BLaER1 treated with 17β-estradiol and CSF1 and Interleukin-3, amounts not matched to agents 10 nM and 100 nM (cell line): Measurements from ENCODE around the gene GNB1L.

Experiments
- H3K27ac ChIP-seq, 11 experiments: shearing (Covaris generic); formaldehyde crosslinking; 2 replicates each; pipeline ENCODE4 v1.8.1; 2022
- H3K27me3 ChIP-seq, 11 experiments: shearing (Covaris generic); formaldehyde crosslinking; 2 replicates each; pipeline ENCODE4 v1.8.1; 2022
- H3K36me3 ChIP-seq, 11 experiments: shearing (Covaris generic); formaldehyde crosslinking; 2 replicates each; pipeline ENCODE4 v1.8.1; 2022
- H3K4me1 ChIP-seq, 10 experiments: shearing (Covaris generic); formaldehyde crosslinking; 2 replicates each; pipeline ENCODE4 v1.8.1; 2022
- H3K4me2 ChIP-seq, 11 experiments: shearing (Covaris generic); formaldehyde crosslinking; 2 replicates each; pipeline ENCODE4 v1.8.1; 2022
- H3K4me3 ChIP-seq, 10 experiments: shearing (Covaris generic); formaldehyde crosslinking; 2 replicates each; pipeline ENCODE4 v1.8.1; 2022
- H3K9ac ChIP-seq, 11 experiments: shearing (Covaris generic); formaldehyde crosslinking; 2 replicates each; pipeline ENCODE4 v1.8.1; 2022
- H3K9me3 ChIP-seq, 11 experiments: shearing (Covaris generic); formaldehyde crosslinking; replicated peaks in 1 of 11; 2 replicates each; pipeline ENCODE4 v1.8.1; 2022
- H4K20me1 ChIP-seq, 11 experiments: shearing (Covaris generic); formaldehyde crosslinking; 2 replicates each; pipeline ENCODE4 v1.8.1; 2022
- Cebpa-rat ChIP-seq, 11 experiments: shearing (Covaris generic); IDR thresholded peaks; 2 replicates each; pipeline ENCODE4 v1.8.1; 2022

GNB1L gene

GRCh38 chr22:19819911-19820879 lies 34.5 kb downstream of the GNB1L start:
- no peak for TF ChIP-seq Cebpa-rat (IDR thresholded peaks at IDR 0.05)

DNA sequence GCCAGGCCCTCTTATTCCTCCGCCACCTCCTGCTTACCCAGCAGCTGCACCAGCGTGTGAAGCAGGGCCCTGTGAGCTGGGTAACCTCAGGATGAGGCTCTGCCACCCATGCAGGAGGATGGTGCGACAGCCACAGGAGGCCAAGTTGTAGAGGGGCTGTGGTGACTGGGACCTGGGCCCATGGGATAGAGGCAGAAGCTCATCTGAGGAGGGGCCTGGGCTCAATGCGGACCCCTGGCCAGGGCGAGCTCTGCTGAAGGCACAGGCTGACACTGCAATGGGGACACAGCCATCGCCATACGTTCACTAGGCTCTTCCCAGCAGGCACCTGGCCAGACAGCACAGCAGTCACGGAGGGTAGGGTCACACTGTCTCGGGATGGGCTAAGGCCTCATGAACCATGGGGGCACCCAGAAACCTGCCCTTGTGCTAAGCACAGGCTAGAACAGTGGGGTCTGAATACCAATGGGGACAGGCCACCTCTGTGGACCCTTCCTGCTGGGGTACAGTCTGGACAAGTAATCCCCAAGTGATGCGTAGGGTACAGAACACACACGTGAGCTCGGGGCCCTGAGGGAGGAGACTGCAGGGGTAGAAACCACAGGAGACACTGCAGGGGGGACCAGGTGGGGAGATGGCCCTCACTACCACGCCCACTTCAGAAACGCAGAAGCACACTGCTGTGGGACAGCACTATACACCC lies 35.3 kb downstream of the GNB1L start:
- TF ChIP-seq Cebpa-rat (IDR thresholded peaks at IDR 0.05): no peak
- Histone ChIP-seq H4K20me1 (peaks cover 0 to 97% (median 34%) of the 10 kb centered on the region in 11 experiments; a peak in 14 of 22 replicates), H3K4me2 (peak overlapping the region in 9 of 11 experiments; percentile 33 to 87 (median 62); a peak in 16 of 22 replicates), H3K36me3 (peaks cover 0 to 4% (median 0%) of the 10 kb centered on the region in 11 experiments; a peak in 3 of 22 replicates), H3K4me3 (no peak overlapping the region), H3K4me1 (peaks cover 28 to 87% (median 71%) of the 10 kb centered on the region in 10 experiments), H3K9me3 (no peaks in the 10 kb centered on the region), H3K27ac (peak overlapping the region in 3 of 11 experiments; percentile 9 to 87 (median 16); a peak in 2 of 22 replicates), H3K9ac (peak overlapping the region in 2 of 11 experiments; percentile 4 to 23; a peak in 3 of 22 replicates), H3K27me3 (no peaks in the 10 kb centered on the region)

More at GRCh38 chr22:19819911-19820879, 34.5 kb downstream of the GNB1L start:
- H3K9ac ChIP-seq: peak overlapping the region in 2 of 11 experiments; percentile 4 to 77; a peak in 2 of 22 replicates
- no peaks in the 10 kb centered on the region; a peak in 2 of 22 replicates for H3K36me3 ChIP-seq
- peaks cover 0 to 97% (median 34%) of the 10 kb centered on the region in 11 experiments; a peak in 14 of 22 replicates for H4K20me1 ChIP-seq
- H3K4me1 ChIP-seq: peaks cover 35 to 96% (median 80%) of the 10 kb centered on the region in 10 experiments
- peak overlapping the region in 4 of 11 experiments; percentile 85 to 88 (median 86); a peak in 4 of 22 replicates for H3K27ac ChIP-seq
- no peak overlapping the region for H3K4me3 ChIP-seq
- peak overlapping the region in 8 of 11 experiments; percentile 55 to 95 (median 90); a peak in 14 of 22 replicates for H3K4me2 ChIP-seq
- H3K9me3 ChIP-seq: no peaks in the 10 kb centered on the region
- no peaks in the 10 kb centered on the region for H3K27me3 ChIP-seq

GRCh38 chr22:19818324-19819207 lies 36.1 kb downstream of the GNB1L start:
- TF ChIP-seq Cebpa-rat (IDR thresholded peaks at IDR 0.05): no peak
- H3K9ac ChIP-seq: peak overlapping the region in 3 of 11 experiments; percentile 0 to 23 (median 0); a peak in 2 of 22 replicates
- H3K36me3 ChIP-seq: peaks cover 0 to 10% (median 0%) of the 10 kb centered on the region in 11 experiments; a peak in 3 of 22 replicates
- no peak overlapping the region for H3K4me3 ChIP-seq
- no peaks in the 10 kb centered on the region for H3K9me3 ChIP-seq
- peaks cover 20 to 79% (median 64%) of the 10 kb centered on the region in 10 experiments for H3K4me1 ChIP-seq
- peak overlapping the region in 3 of 11 experiments; percentile 9 to 87 (median 16); a peak in 2 of 22 replicates for H3K27ac ChIP-seq
- no peaks in the 10 kb centered on the region for H3K27me3 ChIP-seq
- peak overlapping the region in 9 of 11 experiments; percentile 33 to 87 (median 62); a peak in 19 of 22 replicates for H3K4me2 ChIP-seq
- peaks cover 0 to 92% (median 34%) of the 10 kb centered on the region in 11 experiments; a peak in 14 of 22 replicates for H4K20me1 ChIP-seq

DNA sequence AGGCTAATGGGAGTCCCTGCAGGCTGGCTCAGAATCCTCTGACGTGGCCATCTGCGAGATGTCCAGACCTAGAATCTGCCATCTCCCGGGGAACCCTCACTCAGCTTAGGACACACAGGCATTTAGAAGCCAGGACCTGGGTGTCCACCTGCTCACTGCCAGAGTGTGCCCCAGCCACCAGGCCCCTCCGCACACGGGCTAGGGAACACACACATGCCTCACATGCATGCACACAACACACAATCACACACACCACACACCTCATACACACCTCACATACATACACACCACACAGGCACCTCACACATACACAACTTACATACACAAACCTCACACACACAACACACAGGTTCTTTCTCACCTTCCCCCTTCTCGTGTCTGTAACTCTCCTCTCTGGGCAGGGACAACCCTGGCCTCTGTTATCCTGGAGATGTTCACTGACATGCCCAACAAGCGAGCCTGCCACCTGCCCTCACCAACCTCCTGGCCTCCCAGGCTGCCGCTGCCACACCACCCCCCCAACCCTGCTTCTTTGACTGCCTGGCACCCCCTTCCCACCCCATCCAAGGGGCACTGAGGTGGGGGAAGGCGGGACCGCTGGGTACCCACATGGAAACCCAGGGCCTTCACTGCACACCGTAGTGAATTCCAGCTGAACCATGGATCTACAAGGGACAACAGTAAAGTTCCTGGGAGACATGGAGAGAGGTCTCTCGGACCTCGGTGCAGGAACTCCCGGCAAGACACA lies 38.1 kb downstream of the GNB1L start:
- peaks cover 0 to 69% (median 49%) of the 10 kb centered on the region in 10 experiments; a peak in 17 of 20 replicates for H3K4me1 ChIP-seq
- no peak overlapping the region for H3K27ac ChIP-seq
- H3K4me3 ChIP-seq: no peak overlapping the region
- H3K9me3 ChIP-seq: no peaks in the 10 kb centered on the region
- H3K9ac ChIP-seq: no peak overlapping the region
- H3K36me3 ChIP-seq: peaks cover 0 to 20% (median 7%) of the 10 kb centered on the region in 11 experiments; a peak in 11 of 22 replicates
- H3K27me3 ChIP-seq: no peaks in the 10 kb centered on the region
- H4K20me1 ChIP-seq: peaks cover 0 to 71% (median 17%) of the 10 kb centered on the region in 11 experiments; a peak in 11 of 22 replicates
- peak overlapping the region in 4 of 11 experiments; percentile 62 to 87 (median 82); a peak in 6 of 22 replicates for H3K4me2 ChIP-seq
- TF ChIP-seq Cebpa-rat (IDR thresholded peaks at IDR 0.05): no peak

DNA sequence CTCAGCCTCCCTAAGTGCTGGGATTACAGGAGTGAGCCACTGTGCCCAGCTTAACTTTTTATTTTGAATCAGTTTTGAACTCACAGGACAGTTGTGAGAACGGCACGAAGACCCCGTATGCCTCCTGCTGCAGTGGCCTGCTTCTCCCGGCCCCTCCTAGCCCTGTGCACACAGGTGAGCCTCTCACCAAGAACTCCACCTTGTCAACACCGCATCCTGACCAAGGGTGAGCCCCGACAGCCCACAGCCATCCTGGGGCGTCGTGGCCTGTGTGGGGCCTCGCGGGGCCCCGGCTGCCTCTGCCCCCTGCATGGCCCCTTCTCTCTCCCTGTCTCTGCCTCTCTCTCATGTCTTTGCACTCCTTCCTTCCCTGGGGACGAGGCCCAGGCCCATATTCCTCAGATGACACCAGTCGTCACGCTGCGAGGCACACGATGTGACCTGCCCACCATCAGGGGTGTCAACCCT lies 38.8 kb downstream of the GNB1L start:
- Histone ChIP-seq H3K4me1 (peaks cover 0 to 68% (median 42%) of the 10 kb centered on the region in 10 experiments; a peak in 17 of 20 replicates), H3K9ac (no peak overlapping the region), H3K4me2 (no peak overlapping the region), H3K4me3 (no peak overlapping the region), H4K20me1 (peaks cover 0 to 64% (median 13%) of the 10 kb centered on the region in 11 experiments; a peak in 9 of 22 replicates), H3K27me3 (no peaks in the 10 kb centered on the region), H3K27ac (no peak overlapping the region), H3K9me3 (no peaks in the 10 kb centered on the region), H3K36me3 (peaks cover 0 to 20% (median 7%) of the 10 kb centered on the region in 11 experiments; a peak in 11 of 22 replicates)
- no peak for TF ChIP-seq Cebpa-rat (IDR thresholded peaks at IDR 0.05)

- H3K9ac ChIP-seq: no peak overlapping the region
These were observed 39.4 kb downstream of the GNB1L start for GRCh38 chr22:19815093-19815822.

More at GRCh38 chr22:19815093-19815822, 39.4 kb downstream of the GNB1L start:
- Histone ChIP-seq H3K36me3 (peaks cover 0 to 20% (median 7%) of the 10 kb centered on the region in 11 experiments; a peak in 11 of 22 replicates), H3K4me1 (peaks cover 0 to 67% (median 36%) of the 10 kb centered on the region in 10 experiments; a peak in 17 of 20 replicates), H3K27me3 (no peaks in the 10 kb centered on the region), H3K27ac (no peak overlapping the region), H3K4me2 (no peak overlapping the region), H3K9me3 (no peaks in the 10 kb centered on the region), H4K20me1 (peaks cover 0 to 58% (median 13%) of the 10 kb centered on the region in 11 experiments; a peak in 8 of 22 replicates), H3K4me3 (no peak overlapping the region)
- TF ChIP-seq Cebpa-rat (IDR thresholded peaks at IDR 0.05): no peak
